Measurements from ENCODE around the gene ITGA5. TPM values are rescaled to one million over a fixed set of nuclear protein-coding genes. Genes with fewer than 3 reads are reported as not detected.

Gene ITGA5
- 565 TPM for polyA plus RNA-seq (2013, experiment 1 of 2; ENCODE audit: insufficient read length)
- polyA plus RNA-seq (2013, experiment 2 of 2; ENCODE audit: insufficient read length): 559 TPM

DNA sequence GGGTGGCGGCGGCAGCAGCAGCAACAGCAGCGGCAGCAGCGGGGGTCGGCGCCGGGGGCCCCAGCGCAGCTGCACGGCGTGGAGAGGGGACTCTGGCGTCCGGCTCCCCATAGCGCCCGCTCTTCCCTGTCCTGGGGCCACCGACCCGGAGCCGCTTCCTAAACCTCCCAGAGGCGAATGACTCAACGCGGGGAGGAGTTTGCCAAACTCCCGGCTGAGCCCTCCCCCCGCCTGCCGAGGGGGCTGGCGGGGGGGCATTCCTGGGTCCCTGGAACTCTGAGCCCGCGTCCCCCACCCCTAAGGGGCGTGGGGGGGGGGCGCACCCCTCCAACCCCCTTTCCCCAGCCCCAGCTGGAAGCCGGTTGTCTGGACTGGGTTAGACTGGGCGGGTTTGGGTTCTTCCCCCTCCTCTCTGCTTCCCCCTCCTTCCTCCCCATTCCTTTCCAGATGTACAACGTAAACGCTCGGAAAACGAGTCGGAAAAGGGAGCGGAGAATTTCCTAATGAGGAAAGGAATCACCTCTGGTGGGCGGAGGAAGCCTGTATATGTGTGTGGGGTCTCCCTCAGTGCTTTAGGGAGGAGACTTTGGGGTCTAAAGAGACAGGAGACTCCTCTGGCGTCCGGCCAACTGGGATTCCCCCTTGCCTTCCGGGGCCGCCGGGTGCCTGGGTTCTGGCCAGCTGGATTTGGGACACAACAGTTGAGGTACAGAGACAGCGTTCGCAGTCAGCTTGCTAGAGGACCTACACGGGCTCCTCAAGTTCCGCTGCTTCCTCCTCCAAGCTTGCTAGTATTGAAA, at the start of gene ITGA5:
Gene ITGA5 (minus strand): TSS at position 179 of the 800 bp plus-strand sequence. CDS start 68 bp downstream, at position 111.
- peak; percentile 78 for DNase-seq

- no peak for DNase-seq
Observed at GRCh38 chr12:54465857-54466523, 46.9 kb upstream of the ITGA5 start.

DNA sequence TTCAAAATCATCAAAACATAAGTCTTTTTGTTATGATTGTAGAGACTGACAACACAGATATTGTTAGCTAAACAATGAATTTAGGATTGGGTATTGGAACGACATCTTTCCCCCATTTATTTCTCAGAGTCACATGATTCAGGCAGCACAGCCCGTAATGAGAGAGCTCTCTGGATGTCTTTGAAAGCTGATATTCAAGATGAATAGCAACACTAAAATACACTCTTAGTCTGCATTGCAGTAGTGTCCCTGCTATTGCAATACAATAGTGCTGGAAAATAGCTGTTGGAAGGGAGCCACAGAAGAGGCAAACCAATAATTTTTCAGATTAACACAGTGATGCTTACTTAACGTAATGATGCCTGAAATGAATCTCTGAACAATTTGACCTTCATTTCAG, 44.4 kb upstream of the ITGA5 start:
- DNase-seq: no peak

- DNase-seq: peak; percentile 59
Observed at GRCh38 chr12:54463034-54463433, 44.0 kb upstream of the ITGA5 start.

- DNase-seq: no peak
Observed at GRCh38 chr12:54460317-54460923, 41.4 kb upstream of the ITGA5 start.

GRCh38 chr12:54459355-54459754, 40.3 kb upstream of the ITGA5 start:
- DNase-seq: no peak

GRCh38 chr12:54455760-54456469, 36.8 kb upstream of the ITGA5 start:
- DNase-seq: no peak

GRCh38 chr12:54452628-54453027, 33.6 kb upstream of the ITGA5 start:
- DNase-seq: no peak

DNA sequence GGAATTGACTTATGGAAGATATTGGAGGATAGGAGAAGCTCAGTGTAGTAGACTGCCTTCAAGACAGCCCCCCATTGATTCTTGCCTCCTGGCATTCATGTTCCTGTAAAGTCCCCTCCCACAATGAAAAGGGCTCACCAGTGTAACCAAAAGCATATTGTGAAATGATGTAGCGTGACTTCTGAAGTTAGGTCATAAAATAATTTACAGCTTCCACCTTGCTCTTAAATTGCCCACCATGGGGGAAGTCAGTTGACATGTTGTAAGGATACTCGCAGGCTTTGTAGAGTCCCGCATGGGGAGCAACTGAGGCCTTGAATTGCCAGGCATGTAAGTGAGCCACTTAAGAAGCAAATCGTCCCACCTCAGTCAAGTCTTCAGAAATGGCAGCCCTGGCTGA, 29.3 kb upstream of the ITGA5 start:
- no peak for DNase-seq

DNA sequence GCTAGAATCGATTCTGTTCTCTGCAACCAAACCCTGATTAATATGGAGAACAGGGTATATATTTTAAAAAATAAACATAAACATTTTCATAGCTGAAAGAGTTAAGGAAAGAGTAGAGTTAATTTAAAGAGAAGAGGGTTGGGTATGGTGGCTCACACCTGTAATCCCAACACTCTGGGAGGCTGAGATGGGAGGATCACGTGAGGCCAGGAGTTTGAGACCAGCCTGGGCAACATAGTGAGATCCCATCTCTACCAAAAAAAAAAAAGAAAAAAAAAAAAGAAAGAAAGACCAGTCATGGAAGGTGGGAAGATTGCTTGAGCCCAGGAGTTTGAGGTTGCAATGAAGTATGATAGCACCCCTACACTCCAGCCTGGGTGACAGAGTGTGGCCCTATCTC, 28.9 kb upstream of the ITGA5 start:
- DNase-seq: no peak

DNA sequence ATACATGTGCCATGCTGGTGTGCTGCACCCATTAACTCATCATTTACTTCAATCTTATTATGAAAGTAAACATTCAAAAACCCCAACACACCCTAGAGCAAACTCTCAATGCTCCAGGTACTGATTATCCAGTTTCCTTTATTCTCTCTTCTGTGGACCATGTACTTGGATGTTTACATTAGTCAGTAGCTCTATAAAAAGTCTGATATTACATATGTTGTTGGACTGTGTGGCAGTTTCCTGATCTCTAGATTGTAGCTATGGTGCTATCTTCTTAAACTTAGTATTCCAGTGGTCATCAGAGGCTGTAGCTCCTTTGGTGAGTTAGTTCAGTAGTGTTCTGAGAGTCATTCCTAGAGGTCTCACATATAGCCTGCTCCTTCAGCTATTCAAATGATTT, 25.1 kb upstream of the ITGA5 start:
- DNase-seq: no peak

GRCh38 chr12:54443446-54443845, 24.4 kb upstream of the ITGA5 start:
- no peak for DNase-seq

- DNase-seq: no peak
Observed at GRCh38 chr12:54442961-54443360, 23.9 kb upstream of the ITGA5 start.

DNA sequence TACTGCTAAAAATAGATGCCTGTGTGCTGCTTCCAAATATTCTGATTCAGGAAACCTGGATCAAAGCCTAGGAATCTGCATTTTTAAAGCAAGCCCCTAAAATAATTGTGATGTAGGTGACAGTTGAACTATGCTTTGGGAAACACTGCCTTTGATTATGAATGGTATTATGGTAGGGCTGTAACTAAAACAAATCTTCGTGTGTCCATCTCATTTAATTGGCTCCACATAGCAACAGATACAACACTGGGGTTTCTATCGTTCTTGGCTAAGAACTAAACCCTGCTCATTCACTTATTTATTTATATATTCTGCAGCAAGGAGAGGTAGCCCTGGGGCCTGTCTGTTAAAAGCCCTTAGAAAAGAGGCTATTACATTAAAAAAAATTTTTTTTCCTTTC, 23.0 kb upstream of the ITGA5 start:
- DNase-seq: no peak

DNA sequence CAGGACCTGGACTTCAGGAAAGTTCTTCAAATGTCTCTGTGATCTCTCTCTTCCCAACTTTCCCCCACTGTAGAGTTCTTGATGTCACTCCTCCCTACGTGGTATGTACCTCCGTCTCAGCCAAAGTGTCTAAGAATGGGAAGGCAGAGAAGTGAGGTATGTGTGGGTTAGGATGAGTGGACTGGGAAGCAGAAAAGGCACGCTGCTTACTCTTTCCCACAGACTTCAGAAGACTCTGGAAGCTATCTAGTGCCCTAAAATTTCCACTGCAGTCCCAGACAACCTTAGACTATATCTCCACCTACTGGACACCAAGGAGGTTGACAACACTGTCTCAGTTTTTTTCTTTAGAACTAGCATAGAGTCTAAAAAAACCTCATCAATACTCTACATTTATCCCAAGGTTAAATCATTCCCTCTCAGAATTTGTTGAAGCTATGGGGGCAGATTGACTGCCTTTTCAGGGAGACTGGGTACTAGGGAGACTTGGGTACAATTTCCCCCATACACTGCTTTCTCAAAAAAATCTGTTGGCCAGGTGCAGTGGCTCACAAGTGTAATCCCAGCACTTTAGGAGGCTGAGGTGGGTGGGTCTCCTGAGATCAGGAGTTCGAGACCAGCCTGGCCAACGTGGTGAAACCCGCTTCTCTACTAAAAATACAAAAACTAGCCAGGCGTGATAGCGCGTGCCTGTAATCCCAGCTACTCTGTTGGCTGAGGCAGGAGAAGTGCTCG, 20.6 kb upstream of the ITGA5 start:
- DNase-seq: peak; percentile 82

GRCh38 chr12:54439096-54439495, 20.0 kb upstream of the ITGA5 start:
- no peak for DNase-seq

DNA sequence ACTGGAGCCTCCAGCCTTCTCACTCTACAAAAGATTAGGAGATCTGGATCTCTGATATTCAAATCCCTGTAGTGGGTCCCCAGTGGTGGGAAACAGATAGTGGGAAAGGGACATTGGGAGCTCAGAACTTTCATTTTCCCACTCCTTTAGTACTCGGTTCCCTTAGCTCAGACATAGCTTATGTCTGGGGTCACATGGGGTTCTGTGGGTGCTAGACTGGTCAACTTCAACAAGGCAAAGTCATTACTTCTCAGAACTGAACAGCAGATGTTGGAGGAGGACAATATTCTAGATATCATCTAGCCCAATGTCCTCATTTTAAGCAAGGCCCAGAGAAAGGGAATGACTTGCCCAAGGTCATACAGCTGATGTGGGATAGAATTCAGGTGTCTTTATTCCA, 19.5 kb upstream of the ITGA5 start:
- no peak for DNase-seq

DNA sequence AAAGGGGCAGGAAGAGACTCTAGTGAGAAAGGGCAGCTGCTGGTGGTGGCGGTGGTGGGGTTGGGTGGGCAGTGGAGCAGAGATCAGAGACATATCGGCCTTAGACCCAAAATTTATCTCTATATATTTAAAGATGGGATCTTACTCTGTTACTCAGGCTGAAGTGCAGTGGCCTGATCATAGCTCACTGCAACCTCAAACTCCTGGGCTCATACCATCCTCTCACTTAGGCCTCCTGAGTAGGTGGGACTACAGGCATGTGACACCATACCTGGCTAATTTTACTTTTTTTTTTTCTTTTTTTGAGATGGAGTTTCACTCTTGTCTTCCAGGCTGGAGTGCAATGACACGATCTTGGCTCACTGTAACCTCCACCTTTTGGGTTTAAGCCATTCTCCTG, 18.6 kb upstream of the ITGA5 start:
- no peak for DNase-seq

- no peak for DNase-seq
Observed at GRCh38 chr12:54437243-54437642, 18.2 kb upstream of the ITGA5 start.

DNA sequence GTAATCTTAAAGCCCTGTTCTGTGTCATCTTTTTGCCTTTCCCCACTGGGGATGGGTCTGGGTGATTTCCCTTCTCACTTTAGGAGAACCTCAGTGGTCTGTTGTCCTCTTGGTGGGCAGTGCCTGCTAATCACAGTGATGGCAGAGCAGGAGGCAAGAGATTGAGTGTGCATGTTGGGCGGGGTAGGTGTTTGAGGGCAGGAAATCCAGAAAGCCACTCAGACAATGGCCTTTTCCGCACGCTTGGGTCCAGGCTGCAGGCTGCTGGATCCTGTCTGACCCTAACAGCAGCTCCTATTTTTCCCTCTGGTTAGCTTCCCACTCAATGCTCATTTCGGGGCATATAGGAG, 13.7 kb upstream of the ITGA5 start:
- DNase-seq: no peak

GRCh38 chr12:54431911-54432814, 13.1 kb upstream of the ITGA5 start:
- peak; percentile 90 for DNase-seq

All from fibroblast of skin of abdomen (primary cell).